Liver (tissue), 9 donors: Measurements from ENCODE around the gene MAPK1IP1L. TPM values are rescaled to one million over a fixed set of nuclear protein-coding genes. Genes with fewer than 3 reads are reported as not detected.
"Not testable (repeated sequence)": the region's sequence is repeated elsewhere in the genome, so short reads cannot be mapped to it uniquely, and the experiment has no call there.

ENCODE experiments used
- DNase-seq: peaks from one replicate; pipeline ENCODE4 v3.0.0-alpha.2; 2017; ENCODE audit warnings: low spot score
- H3K27ac ChIP-seq, 2 donors: one replicate each; pipeline ENCODE4 v1.7.0; 2013; ENCODE audit warnings: inconsistent platforms in 2 of 2, low read length in 2 of 2, control low read depth in 1 of 2, low read depth in 1 of 2, mild to moderate bottlenecking in 1 of 2
- H3K27me3 ChIP-seq, 4 donors: one replicate each; pipeline versions ENCODE4 v1.6.1 to v1.7.0; 2013; ENCODE audit warnings: low read length in 3 of 4, inconsistent platforms in 1 of 4, mild to moderate bottlenecking in 1 of 4, moderate library complexity in 1 of 4; ENCODE audit not compliant: control insufficient read depth in 4 of 4, insufficient read depth in 4 of 4
- H3K36me3 ChIP-seq, 4 donors: one replicate each; pipeline versions ENCODE4 v1.6.1 to v1.7.0; 2013; ENCODE audit warnings: low read length in 3 of 4, mild to moderate bottlenecking in 3 of 4, low read depth in 1 of 4, moderate library complexity in 1 of 4; ENCODE audit not compliant: control insufficient read depth in 4 of 4, insufficient read depth in 3 of 4
- H3K4me1 ChIP-seq, 4 donors: one replicate each; pipeline versions ENCODE4 v1.6.1 to v1.7.0; 2013; ENCODE audit warnings: low read length in 3 of 4, mild to moderate bottlenecking in 3 of 4, moderate library complexity in 1 of 4; ENCODE audit not compliant: control insufficient read depth in 4 of 4, insufficient read depth in 4 of 4
- H3K4me3 ChIP-seq, 3 donors: one replicate each; pipeline versions ENCODE4 v1.6.1 to v1.7.0; 2013; ENCODE audit warnings: low read length in 3 of 3, control low read depth in 1 of 3, low read depth in 1 of 3, mild to moderate bottlenecking in 1 of 3
- H3K9ac ChIP-seq, 2 donors: one replicate each; pipeline ENCODE4 v1.7.0; 2013; ENCODE audit warnings: low read length in 2 of 2, mild to moderate bottlenecking in 2 of 2, moderate library complexity in 2 of 2, control low read depth in 1 of 2, low read depth in 1 of 2
- H3K9me3 ChIP-seq, 4 donors: one replicate each; pipeline versions ENCODE4 v1.6.1 to v1.7.0; 2013; ENCODE audit warnings: low read length in 3 of 4; ENCODE audit not compliant: control insufficient read depth in 4 of 4
- EGR1 ChIP-seq, 2 donors: IDR thresholded peaks; 2 replicates each; pipeline ENCODE4 v1.6.1; 2016 to 2018; ENCODE audit warnings: antibody characterized with exemption in 2 of 2, low read depth in 2 of 2
- FOXA1 ChIP-seq: IDR thresholded peaks from 2 replicates; pipeline ENCODE4 v1.6.1; 2016; ENCODE audit warnings: antibody characterized with exemption
- FOXA2 ChIP-seq: IDR thresholded peaks from 2 replicates; pipeline ENCODE4 v1.6.1; 2016; ENCODE audit warnings: antibody characterized with exemption
- GABPA ChIP-seq, 2 donors: IDR thresholded peaks in 1 of 2; conservative IDR thresholded peaks in 1 of 2; 2 replicates each; pipeline ENCODE4 v1.6.1; 2016; ENCODE audit warnings: antibody characterized with exemption in 2 of 2, mild to moderate bottlenecking in 1 of 2, moderate library complexity in 1 of 2
- HNF4G ChIP-seq: IDR thresholded peaks from 2 replicates; pipeline ENCODE4 v1.6.1; 2016; ENCODE audit warnings: antibody characterized with exemption
- JUND ChIP-seq, 2 donors: IDR thresholded peaks; 2 replicates each; pipeline ENCODE4 v1.6.1; 2016; ENCODE audit warnings: antibody characterized with exemption in 2 of 2
- REST ChIP-seq: IDR thresholded peaks from 2 replicates; pipeline ENCODE4 v1.6.1; 2016; ENCODE audit warnings: antibody characterized with exemption, mild to moderate bottlenecking
- SP1 ChIP-seq: IDR thresholded peaks from 2 replicates; pipeline ENCODE4 v1.6.1; 2018; ENCODE audit warnings: antibody characterized with exemption, mild to moderate bottlenecking
- TAF1 ChIP-seq: conservative IDR thresholded peaks from 2 replicates; pipeline ENCODE4 v1.6.1; 2016; ENCODE audit warnings: antibody characterized with exemption, mild to moderate bottlenecking
- YY1 ChIP-seq: IDR thresholded peaks from 2 replicates; pipeline ENCODE4 v1.6.1; 2016; ENCODE audit warnings: antibody characterized with exemption, mild to moderate bottlenecking
- WGBS: extraction: QIAGEN DNeasy Blood & Tissue Kit; methylation state at CpG from one replicate; pipeline ENCODE4 v1.1.7; 2013; 5-methylcytosine and 5-hydroxymethylcytosine counted together
- polyA plus RNA-seq, 2 donors: library from polyadenylated mRNA; stranded (reverse) in 1 of 2; unstranded in 1 of 2; fragments of 200-250 nt in 1 of 2; fragments of >200 nt in 1 of 2; fragmentation: Nextera tagmentation in 1 of 2; extraction: Ambion mirVana in 1 of 2; gene quantifications; one replicate each; pipeline versions ENCODE4 v1.2.1 to v1.2.3, GENCODE V29; 2013 to 2015
- total RNA-seq, 2 donors: library from RNA; depleted of rRNA; stranded (reverse); fragments of >200 nt; gene quantifications; one replicate each; pipeline ENCODE4 v1.2.3, GENCODE V29; 2014
- TF ChIP-seq, protein P1 (sequence below): IDR thresholded peaks from 2 replicates; pipeline ENCODE4 v1.6.1; 2016; ENCODE audit warnings: antibody characterized with exemption
- TF ChIP-seq, protein P2 (sequence below): IDR thresholded peaks from 2 replicates; pipeline ENCODE4 v1.6.1; 2016; ENCODE audit warnings: antibody characterized with exemption
- TF ChIP-seq, protein P3 (sequence below): IDR thresholded peaks from 2 replicates; pipeline ENCODE4 v1.6.1; 2016; ENCODE audit warnings: antibody characterized with exemption
- donor health status: healthy.
- donor health status: healthy.
- donor health status: healthy.
- donor health status: healthy.
- donor health status: healthy.

The MAPK1IP1L gene
- total and polyA plus RNA-seq, 4 donors, result 11.8 to 25.2 (median 17.7) TPM

GRCh38 chr14:55019968-55020554 lies 31.4 kb upstream of the MAPK1IP1L start (continued):
- TF ChIP-seq REST (no peak), EGR1 (IDR thresholded peaks at IDR 0.05; ENCODE audit: low read depth in 2 of 2) (no peak), FOXA1 (no peak), YY1 (no peak), JUND (IDR thresholded peaks at IDR 0.05) (no peak), HNF4G (no peak), SP1 (no peak), TAF1 (no peak), FOXA2 (no peak)
- TF ChIP-seq, protein P1, sequence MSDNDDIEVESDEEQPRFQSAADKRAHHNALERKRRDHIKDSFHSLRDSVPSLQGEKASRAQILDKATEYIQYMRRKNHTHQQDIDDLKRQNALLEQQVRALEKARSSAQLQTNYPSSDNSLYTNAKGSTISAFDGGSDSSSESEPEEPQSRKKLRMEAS, result no peak
- TF ChIP-seq, protein P2, sequence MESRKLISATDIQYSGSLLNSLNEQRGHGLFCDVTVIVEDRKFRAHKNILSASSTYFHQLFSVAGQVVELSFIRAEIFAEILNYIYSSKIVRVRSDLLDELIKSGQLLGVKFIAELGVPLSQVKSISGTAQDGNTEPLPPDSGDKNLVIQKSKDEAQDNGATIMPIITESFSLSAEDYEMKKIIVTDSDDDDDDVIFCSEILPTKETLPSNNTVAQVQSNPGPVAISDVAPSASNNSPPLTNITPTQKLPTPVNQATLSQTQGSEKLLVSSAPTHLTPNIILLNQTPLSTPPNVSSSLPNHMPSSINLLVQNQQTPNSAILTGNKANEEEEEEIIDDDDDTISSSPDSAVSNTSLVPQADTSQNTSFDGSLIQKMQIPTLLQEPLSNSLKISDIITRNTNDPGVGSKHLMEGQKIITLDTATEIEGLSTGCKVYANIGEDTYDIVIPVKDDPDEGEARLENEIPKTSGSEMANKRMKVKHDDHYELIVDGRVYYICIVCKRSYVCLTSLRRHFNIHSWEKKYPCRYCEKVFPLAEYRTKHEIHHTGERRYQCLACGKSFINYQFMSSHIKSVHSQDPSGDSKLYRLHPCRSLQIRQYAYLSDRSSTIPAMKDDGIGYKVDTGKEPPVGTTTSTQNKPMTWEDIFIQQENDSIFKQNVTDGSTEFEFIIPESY, result no peak

GRCh38 chr14:55024365-55024764 lies 27.1 kb upstream of the MAPK1IP1L start:
- not testable (repeated sequence) for H3K9ac ChIP-seq, DNase-seq, H3K36me3 ChIP-seq, H3K27me3 ChIP-seq, H3K9me3 ChIP-seq, H3K27ac ChIP-seq, H3K4me3 ChIP-seq
- 77% methylated on average over 2 of the region's 5 CpGs for WGBS
- peaks cover 0 to 19% (median 16%) of the 10 kb centered on the region in 4 donors for H3K4me1 ChIP-seq

- Histone ChIP-seq H3K9ac (peak overlapping the region in 1 of 2 donors; percentile 40), H3K4me3 (peak overlapping the region in 1 of 3 donors; percentile 60), H3K9me3 (no peaks in the 10 kb centered on the region), H3K27me3 (no peaks in the 10 kb centered on the region), H3K4me1 (peaks cover 0 to 19% (median 16%) of the 10 kb centered on the region in 4 donors), H3K27ac (no peak overlapping the region), H3K36me3 (no peaks in the 10 kb centered on the region)
- 38% methylated on average over 7 of the region's 7 CpGs for WGBS
- DNase-seq, result no peak
- TF ChIP-seq HNF4G (no peak), GABPA (IDR thresholded peaks at IDR 0.05 in 1 of 2, conservative IDR thresholded peaks at IDR 0.05 in 1 of 2) (no peak), FOXA1 (no peak)
- TF ChIP-seq, protein P3, sequence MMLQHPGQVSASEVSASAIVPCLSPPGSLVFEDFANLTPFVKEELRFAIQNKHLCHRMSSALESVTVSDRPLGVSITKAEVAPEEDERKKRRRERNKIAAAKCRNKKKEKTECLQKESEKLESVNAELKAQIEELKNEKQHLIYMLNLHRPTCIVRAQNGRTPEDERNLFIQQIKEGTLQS, result no peak
Measured at GRCh38 chr14:55025948-55026347, 25.5 kb upstream of the MAPK1IP1L start.
